SU-DHL-6 (cell line): ENCODE results near the gene GATAD2A.

Experiments used
- CTCF ChIP-seq: fragments of 200-600 bp; sonication (generic); IDR thresholded peaks from one replicate; pipeline ENCODE4 v1.5.1; 2017; ENCODE audit warnings: antibody characterized with exemption, mild to moderate bottlenecking, low read length, moderate library complexity; ENCODE audit not compliant: insufficient read depth, poor library complexity, severe bottlenecking
- EZH2phosphoT487 ChIP-seq: fragments of 200-600 bp; sonication (generic), shearing (Covaris generic); conservative IDR thresholded peaks from 2 replicates; pipeline ENCODE4 v1.6.1; 2018; ENCODE audit warnings: mild to moderate bottlenecking, antibody characterized with exemption, low read length, moderate library complexity, mixed read lengths

GRCh38 chr19:19504754-19505668 lies 99.5 kb downstream of the GATAD2A start:
- TF ChIP-seq CTCF: no peak
- no peak for TF ChIP-seq EZH2phosphoT487
